ENCODE results near the gene SHMT1. TPM values are rescaled to one million over a fixed set of nuclear protein-coding genes. Genes with fewer than 3 reads are reported as not detected.
"Not testable (repeated sequence)": the region's sequence is repeated elsewhere in the genome, so short reads cannot be mapped to it uniquely, and the experiment has no call there.

The SHMT1 gene
- total RNA-seq, 2 donors from 2014 or later = 9.6 to 19.3 TPM

DNA sequence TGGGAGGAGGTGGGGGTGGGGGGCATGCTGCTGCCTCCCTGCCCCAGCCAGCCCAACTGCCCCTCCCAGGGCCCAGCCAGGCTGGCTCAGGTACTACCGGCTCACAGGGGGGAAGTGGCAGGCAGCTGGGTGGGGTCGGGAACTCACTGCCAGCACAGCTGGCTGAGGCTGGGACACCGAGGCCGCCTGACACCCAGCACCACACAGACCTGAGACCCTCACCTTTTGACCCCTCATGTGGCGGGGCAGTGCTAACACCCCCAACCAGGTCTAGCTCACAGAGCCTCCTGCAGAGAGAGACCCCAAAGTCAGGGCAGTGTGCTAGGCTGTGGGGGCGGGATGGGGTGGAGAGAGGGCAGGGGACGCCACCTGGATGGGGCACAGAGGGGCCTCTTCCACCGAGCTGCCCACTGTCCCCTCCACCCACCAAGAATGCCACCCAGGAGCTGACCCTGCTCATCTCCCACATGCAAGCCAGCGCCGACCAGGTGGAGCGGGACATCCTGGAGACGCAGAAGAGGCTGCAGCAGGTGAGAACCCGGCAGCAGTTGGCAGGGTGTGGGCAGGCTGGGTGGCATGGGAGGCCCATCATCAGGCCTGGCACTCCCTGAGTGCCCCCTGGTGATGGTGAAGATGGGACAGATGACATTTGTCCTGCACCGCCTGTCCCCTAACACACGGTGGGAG is 17.3 kb upstream of the SHMT1 start:
- DNase-seq (ENCODE audit: low spot score) = peak; percentile 67
- intact Hi-C loops (cut with DNase I) = loop anchor here in 1 of 2 donors (10.0 kb wide), 1 partner anchor 534 kb away; no protein-coding TSS in a partner anchor

DNA sequence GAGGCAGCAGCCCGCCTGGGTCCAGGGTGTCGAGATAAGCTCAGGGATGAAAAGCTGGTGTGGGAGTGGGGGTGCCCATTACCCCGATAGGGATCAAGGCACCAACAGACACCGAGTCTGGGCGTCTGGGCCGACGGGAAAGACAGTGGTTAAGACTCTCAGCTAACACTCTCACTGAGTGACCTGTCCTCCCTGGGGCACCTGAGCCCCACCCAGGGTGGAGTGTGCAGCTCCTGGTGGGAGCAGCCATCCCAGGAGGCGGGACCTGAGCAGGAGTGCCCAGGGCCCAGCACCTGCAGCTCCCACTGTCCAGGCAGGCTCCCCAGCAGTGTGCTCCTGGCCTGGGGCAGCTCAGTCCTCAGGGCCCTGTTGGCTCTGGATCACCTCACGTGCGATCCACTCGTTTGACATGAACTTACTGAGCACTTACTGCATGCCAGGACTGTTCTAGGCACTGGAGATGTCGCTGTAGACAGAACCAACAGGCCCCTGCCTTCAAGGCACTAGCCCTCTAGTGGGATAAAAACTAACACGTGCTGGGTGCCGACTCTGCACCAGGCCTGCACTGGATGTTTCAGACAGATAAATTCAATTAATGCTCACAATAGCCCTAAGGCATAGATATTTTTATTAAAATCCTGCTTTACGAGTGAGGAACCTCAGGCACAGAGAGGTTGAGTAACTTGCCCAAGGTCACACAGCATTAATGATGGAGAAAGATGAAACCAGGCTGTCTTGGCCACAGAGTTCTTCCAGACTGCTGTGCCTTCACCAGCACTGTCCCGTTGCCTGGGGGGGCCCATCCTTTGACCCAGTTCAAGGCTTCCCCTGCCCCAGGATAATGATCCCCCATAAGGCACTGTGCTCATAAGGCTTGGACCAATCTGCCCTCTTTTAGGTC is 16.1 kb upstream of the SHMT1 start:
- DNase-seq (ENCODE audit: low spot score) = peak; percentile 68
- intact Hi-C loops (cut with DNase I) = loop anchor here in 1 of 2 donors (10.0 kb wide), 1 partner anchor 535 kb away; no protein-coding TSS in a partner anchor

GRCh38 chr17:18378614-18379013 is 15.3 kb upstream of the SHMT1 start:
- DNase-seq (ENCODE audit: low spot score); intact Hi-C loops (cut with DNase I): not testable (repeated sequence)

DNA sequence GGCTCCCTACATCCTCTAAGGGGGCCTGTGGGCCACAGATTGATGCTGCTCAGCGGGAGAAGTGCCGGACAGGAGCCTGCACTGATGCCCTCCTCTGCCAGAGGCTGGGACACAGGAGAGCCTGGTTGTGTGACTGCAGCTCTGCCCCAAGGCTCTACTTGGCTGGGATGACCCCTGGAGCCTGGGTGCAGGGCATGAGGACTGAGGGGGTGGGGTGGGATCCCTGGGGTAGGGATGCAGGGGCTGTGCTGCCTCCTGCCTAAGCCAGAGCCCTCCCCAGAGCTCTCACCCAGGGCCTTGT is 14.8 kb upstream of the SHMT1 start:
- intact Hi-C loops (cut with DNase I) = no loop called here
- DNase-seq (ENCODE audit: low spot score) = no peak

DNA sequence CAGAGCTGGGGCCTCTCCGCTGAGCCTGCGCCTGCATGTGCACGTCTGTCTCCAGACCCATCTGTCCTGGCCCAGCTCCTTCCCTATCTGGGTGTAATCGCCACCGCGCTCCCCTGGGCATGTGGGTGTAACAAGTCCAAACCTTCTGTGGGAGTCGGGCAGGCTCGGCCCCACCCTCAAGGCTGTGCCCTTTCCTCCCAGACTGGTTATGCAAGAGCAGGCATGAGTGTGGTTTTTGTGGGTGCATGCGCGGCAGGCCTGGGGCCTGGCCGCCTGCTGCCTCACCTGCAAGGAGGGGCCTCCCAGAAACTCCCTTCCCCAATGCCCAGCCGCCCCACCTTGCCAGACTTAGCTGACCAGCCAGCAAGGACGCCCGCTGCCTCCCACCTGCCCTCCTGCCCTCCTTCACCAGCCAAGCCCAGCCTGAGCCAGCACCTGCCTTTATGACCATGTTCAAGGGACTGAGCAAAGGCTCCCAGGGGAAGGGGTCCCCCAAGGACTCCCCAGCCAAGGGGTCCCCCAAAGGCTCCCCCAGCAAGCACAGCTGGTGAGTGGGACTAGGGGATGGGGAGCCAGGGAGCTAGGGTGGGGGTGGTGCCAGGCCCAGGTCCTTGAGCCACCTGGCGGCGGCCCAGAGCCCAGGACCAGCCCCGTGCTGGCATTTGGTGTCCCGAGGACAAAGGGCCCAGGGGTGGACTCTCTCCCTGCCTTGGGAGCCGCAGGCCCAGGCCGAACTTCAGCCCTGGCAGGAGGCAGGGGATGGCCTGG is 14.3 kb upstream of the SHMT1 start, which contains the start of gene EVPLL:
Gene EVPLL, plus strand, starts transcription at position 342 of the 768 bp plus-strand sequence. CDS start 3,160 bp downstream, outside the sequence.
- peak; percentile 83 for DNase-seq (ENCODE audit: low spot score)
- intact Hi-C loops (cut with DNase I) = no loop called here

GRCh38 chr17:18374216-18374615 is 10.9 kb upstream of the SHMT1 start:
- no peak for DNase-seq (ENCODE audit: low spot score)
- intact Hi-C loops (cut with DNase I) = no loop called here

GRCh38 chr17:18373181-18373580 is 9.8 kb upstream of the SHMT1 start:
- intact Hi-C loops (cut with DNase I) = not testable (repeated sequence)

GRCh38 chr17:18371455-18371854 is 8.1 kb upstream of the SHMT1 start:
- DNase-seq (ENCODE audit: low spot score) = no peak
- intact Hi-C loops (cut with DNase I) = no loop called here

More at GRCh38 chr17:18373181-18373580, 9.8 kb upstream of the SHMT1 start:
- DNase-seq (ENCODE audit: low spot score) = not testable (repeated sequence)

- intact Hi-C loops (cut with DNase I) = no loop called here
- DNase-seq (ENCODE audit: low spot score) = no peak
Measured at GRCh38 chr17:18370761-18371160, 7.4 kb upstream of the SHMT1 start.

DNA sequence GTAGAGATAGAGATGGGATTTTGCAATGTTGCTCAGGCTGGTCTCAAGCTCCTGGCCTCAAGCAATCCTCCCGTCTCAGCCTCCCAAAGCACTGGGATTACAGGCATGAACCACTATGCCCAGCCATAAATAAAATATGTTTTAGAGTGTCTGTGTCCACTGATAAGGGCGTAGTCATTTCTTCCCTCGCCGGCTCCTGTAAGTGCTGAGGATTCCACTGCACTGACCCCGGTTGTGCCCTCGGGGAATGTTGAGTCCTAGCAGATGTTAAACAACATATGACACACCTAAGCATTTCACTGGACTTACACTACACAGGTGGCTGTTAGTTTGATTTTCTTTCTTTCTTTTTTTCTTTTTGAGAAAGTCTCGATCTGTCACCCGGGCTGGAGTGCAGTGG is 5.6 kb upstream of the SHMT1 start:
- no peak for DNase-seq (ENCODE audit: low spot score)
- intact Hi-C loops (cut with DNase I) = no loop called here

GRCh38 chr17:18364166-18364565 is 816 bp upstream of the SHMT1 start:
- intact Hi-C loops (cut with DNase I) = no loop called here
- DNase-seq (ENCODE audit: low spot score) = no peak

DNA sequence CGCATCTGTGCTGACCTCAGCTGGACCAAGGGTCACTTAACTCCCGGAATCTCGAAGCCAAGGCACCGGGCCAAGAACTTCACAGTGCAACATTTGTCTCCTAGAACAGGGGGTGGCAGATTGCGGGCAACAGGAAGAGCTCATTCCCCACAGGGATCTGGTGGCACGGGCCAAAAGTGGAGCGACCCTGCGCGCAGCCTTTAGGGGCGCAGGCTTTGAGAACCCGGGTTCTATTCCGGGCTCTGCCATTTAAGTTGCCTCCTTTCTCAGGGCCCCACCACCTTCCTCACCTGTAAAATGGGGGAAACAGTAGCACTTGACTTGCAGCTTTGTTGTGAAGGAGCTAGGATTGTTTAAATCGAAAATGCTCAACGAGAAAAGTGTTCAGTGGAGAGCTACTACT is 651 bp downstream of the SHMT1 start:
- peak; percentile 85 for DNase-seq (ENCODE audit: low spot score)
- intact Hi-C loops (cut with DNase I) = no loop called here

GRCh38 chr17:18361837-18362697 is 1.3 kb downstream of the SHMT1 start:
- intact Hi-C loops (cut with DNase I) = no loop called here
- no peak for DNase-seq (ENCODE audit: low spot score)

- DNase-seq (ENCODE audit: low spot score) = no peak
- intact Hi-C loops (cut with DNase I) = no loop called here
Measured at GRCh38 chr17:18360518-18360917, 2.8 kb downstream of the SHMT1 start.

DNA sequence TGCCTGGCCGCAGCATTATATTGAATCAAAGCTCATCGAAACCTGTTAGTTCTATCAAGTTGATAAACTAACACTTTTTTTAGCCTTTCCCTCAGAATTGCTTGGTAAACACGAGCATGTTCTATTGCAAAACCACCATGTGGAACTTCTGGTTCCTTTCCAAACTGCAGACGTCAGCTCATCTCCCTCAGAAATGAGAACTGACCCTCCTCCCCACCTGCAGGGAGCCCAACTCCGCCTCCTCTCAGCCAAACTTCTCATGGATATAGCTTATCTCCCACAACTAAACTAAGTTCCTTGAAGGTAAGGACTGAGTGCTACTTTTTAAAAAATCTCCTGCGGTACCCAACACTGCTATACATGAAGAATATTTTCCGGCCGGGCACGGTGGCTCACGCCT is 6.7 kb downstream of the SHMT1 start:
- intact Hi-C loops (cut with DNase I) = no loop called here
- no peak for DNase-seq (ENCODE audit: low spot score)

GRCh38 chr17:18353541-18353940 is 9.8 kb downstream of the SHMT1 start:
- no peak for DNase-seq (ENCODE audit: low spot score)
- intact Hi-C loops (cut with DNase I) = no loop called here

DNA sequence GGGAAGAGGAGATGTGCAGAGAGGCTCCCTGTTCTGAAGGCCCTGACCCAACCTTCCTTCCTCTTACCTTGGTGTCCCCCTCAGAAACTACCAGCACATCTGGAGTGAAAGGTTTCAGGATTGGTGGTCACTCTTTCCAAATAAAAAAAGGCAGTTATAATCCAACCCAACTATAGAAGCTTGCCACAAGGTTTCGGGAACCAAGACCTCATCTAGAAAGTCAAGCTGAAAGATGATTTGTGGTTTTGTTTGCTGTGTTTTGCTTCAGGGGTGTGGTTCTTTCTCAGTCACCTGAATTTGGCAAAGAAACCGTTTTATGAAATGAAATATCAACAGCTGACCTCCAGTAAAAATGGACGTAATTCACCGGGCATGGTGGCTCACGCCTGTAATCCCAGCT is 19.3 kb downstream of the SHMT1 start:
- DNase-seq (ENCODE audit: low spot score) = no peak
- intact Hi-C loops (cut with DNase I) = no loop called here

- no peak for DNase-seq (ENCODE audit: low spot score)
- intact Hi-C loops (cut with DNase I) = no loop called here
Measured at GRCh38 chr17:18339933-18340332, 23.4 kb downstream of the SHMT1 start.

- intact Hi-C loops (cut with DNase I); DNase-seq (ENCODE audit: low spot score): not testable (repeated sequence)
Measured at GRCh38 chr17:18338158-18338557, 25.2 kb downstream of the SHMT1 start.

Measured in posterior vena cava (tissue), 2 donors.